ENCODE results near the gene NRXN3.
"Not testable (repeated sequence)": the region's sequence is repeated elsewhere in the genome, so short reads cannot be mapped to it uniquely, and the experiment has no call there.

NRXN3 gene

GRCh38 chr14:79110564-79110963 lies 940.4 kb downstream of the NRXN3 start:
- not testable (repeated sequence) for DNase-seq

- DNase-seq: no peak
Measured at GRCh38 chr14:79111987-79112501, 941.9 kb downstream of the NRXN3 start.

GRCh38 chr14:79117561-79117960 lies 947.4 kb downstream of the NRXN3 start:
- no peak for DNase-seq

- DNase-seq: no peak
Measured at GRCh38 chr14:79118291-79118690, 948.1 kb downstream of the NRXN3 start.

GRCh38 chr14:79134361-79134760 lies 964.2 kb downstream of the NRXN3 start:
- DNase-seq: peak in 4 of 51 donors; percentile 6 to 16 (median 14)

GRCh38 chr14:79136071-79137044 lies 966.2 kb downstream of the NRXN3 start:
- no peak for DNase-seq

GRCh38 chr14:79137045-79137430 lies 966.9 kb downstream of the NRXN3 start:
- DNase-seq: peak in 1 of 51 donors; percentile 4

GRCh38 chr14:79137836-79138235 lies 967.7 kb downstream of the NRXN3 start:
- DNase-seq: no peak

- DNase-seq: no peak
Measured at GRCh38 chr14:79144896-79145295, 974.7 kb downstream of the NRXN3 start.

- peak in 1 of 51 donors; percentile 37 for DNase-seq
Measured at GRCh38 chr14:79150226-79150625, 980.1 kb downstream of the NRXN3 start.

GRCh38 chr14:79157369-79157768 lies 987.2 kb downstream of the NRXN3 start:
- DNase-seq: no peak

- DNase-seq: no peak
Measured at GRCh38 chr14:79161571-79161970, 991.4 kb downstream of the NRXN3 start.

- no peak for DNase-seq
Measured at GRCh38 chr14:79162833-79163232, 992.7 kb downstream of the NRXN3 start.

GRCh38 chr14:79165471-79166090 lies 995.4 kb downstream of the NRXN3 start:
- DNase-seq: no peak

- no peak for DNase-seq
Measured at GRCh38 chr14:79166171-79166570, 996.0 kb downstream of the NRXN3 start.

GRCh38 chr14:79167957-79168356 lies 997.8 kb downstream of the NRXN3 start:
- DNase-seq: no peak

- peak in 2 of 51 donors; percentile 0 to 14 for DNase-seq
Measured at GRCh38 chr14:79175671-79176070, 1005.5 kb downstream of the NRXN3 start.

- no peak for DNase-seq
Measured at GRCh38 chr14:79177106-79177505, 1006.9 kb downstream of the NRXN3 start.

GRCh38 chr14:79178719-79179118 lies 1008.5 kb downstream of the NRXN3 start:
- no peak for DNase-seq

- DNase-seq: no peak
Measured at GRCh38 chr14:79179985-79180384, 1009.8 kb downstream of the NRXN3 start.

- no peak for DNase-seq
Measured at GRCh38 chr14:79180656-79181055, 1010.5 kb downstream of the NRXN3 start.

GRCh38 chr14:79186523-79186922 lies 1016.4 kb downstream of the NRXN3 start:
- DNase-seq: no peak

Measured in hypothalamus (tissue), 51 donors.